Measurements from ENCODE around the gene SLC9A7. TPM values are rescaled to one million over a fixed set of nuclear protein-coding genes. Genes with fewer than 3 reads are reported as not detected.

The SLC9A7 gene
- total and polyA plus RNA-seq, 4 experiments from 2014 or later = 0.42 to 3.5 (median 2.0) TPM

DNA sequence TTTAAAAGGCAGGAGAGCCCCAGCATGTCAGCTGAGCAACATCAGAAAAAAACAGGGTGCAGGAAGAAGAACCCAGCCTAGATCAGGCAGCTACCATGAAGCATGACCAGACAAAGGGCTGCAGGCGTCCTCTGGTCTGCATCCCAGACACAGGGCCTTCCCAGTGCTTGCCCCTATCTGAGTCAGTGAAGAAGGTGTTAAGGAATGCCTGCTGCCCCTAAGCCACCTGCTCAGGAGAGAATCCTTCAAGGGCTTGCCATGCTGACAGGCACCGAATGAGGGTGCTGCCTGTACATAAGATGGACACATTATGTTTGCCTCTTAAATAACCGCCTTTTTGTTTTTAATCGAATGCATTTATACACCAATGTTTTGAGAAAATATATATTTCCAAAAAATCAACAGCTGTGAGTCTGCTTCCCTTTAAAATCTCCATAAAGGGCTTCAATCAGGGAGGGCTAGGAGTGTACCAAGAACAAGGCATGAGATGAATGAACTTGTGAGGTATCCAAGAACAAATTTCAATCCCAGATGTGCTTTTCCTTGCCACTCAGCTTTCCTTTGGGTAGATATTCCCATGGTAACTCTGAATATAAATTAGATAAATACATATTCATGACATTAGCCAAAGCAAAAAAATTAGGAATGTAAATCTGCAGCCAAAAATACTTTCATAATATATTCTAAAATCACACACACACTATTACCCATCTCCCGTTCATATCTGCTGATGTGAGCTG, 85.1 kb downstream of the SLC9A7 start:
- ChIA-PET CTCF (ENCODE audit: partially characterized antibody) (no interaction called here), POLR2A (ENCODE audit: partially characterized antibody) (no interaction called here)
- no peak for DNase-seq
- Histone ChIP-seq H3K27me3 (ENCODE audit: insufficient read depth, low read length) (no peaks in the 10 kb centered on the region), H3K4me3 (ENCODE audit: low read length in 2 of 2) (no peak overlapping the region), H3K36me3 (ENCODE audit: insufficient read depth, low read length) (no peaks in the 10 kb centered on the region), H3K9me3 (ENCODE audit: control insufficient read depth in 1 of 2, low read length in 2 of 2) (no peaks in the 10 kb centered on the region), H3K4me1 (ENCODE audit: insufficient read depth, low read length) (no peaks in the 10 kb centered on the region), H3K27ac (ENCODE audit: low read depth, low read length) (no peak overlapping the region)
- intact Hi-C loops (cut with micrococcal nuclease) = no loop called here
- Mint-ChIP-seq H3K36me3 (no peaks in the 10 kb centered on the region), H3K9me3 (no peaks in the 10 kb centered on the region), H3K4me1 (no peaks in the 10 kb centered on the region), H3K4me3 (no peak overlapping the region), H3K27ac (no peak overlapping the region), H3K27me3 (no peaks in the 10 kb centered on the region)

GRCh38 chrX:46670316-46670715, 88.6 kb downstream of the SLC9A7 start:
- Histone ChIP-seq H3K27ac (ENCODE audit: low read depth, low read length) (no peak overlapping the region), H3K27me3 (ENCODE audit: insufficient read depth, low read length) (no peaks in the 10 kb centered on the region), H3K36me3 (ENCODE audit: insufficient read depth, low read length) (no peaks in the 10 kb centered on the region), H3K4me3 (ENCODE audit: low read length in 2 of 2) (no peak overlapping the region), H3K9me3 (ENCODE audit: control insufficient read depth in 1 of 2, low read length in 2 of 2) (no peaks in the 10 kb centered on the region), H3K4me1 (ENCODE audit: insufficient read depth, low read length) (no peaks in the 10 kb centered on the region)
- ChIA-PET POLR2A (ENCODE audit: partially characterized antibody) (no interaction called here), CTCF (ENCODE audit: partially characterized antibody) (no interaction called here)
- H3K36me3 Mint-ChIP-seq = peaks cover 2 to 3% of the 10 kb centered on the region in 2 donors
- no peaks in the 10 kb centered on the region for H3K27me3 Mint-ChIP-seq
- no peak overlapping the region for H3K27ac Mint-ChIP-seq
- intact Hi-C loops (cut with micrococcal nuclease) = no loop called here
- DNase-seq = no peak
- H3K9me3 Mint-ChIP-seq = no peaks in the 10 kb centered on the region
- H3K4me1 Mint-ChIP-seq = no peaks in the 10 kb centered on the region
- H3K4me3 Mint-ChIP-seq = no peak overlapping the region

DNA sequence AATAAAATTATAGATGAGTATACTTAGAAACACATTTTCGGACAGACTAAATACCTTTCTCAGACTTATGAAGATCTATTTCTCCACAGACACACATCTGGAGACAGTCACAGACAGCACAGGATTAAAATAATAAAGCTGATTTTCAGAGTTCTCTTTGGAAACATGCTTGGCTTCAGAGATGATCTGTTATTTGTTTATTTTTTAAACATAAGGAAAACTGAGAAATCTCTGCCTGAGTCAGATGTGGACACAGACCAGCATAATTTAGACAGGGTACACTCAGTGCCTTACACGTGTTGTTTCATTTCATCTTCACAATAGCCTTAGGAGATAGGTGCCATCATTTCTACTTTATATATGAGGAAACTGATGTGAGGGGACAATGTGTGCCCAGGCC, 92.1 kb downstream of the SLC9A7 start:
- H3K27me3 ChIP-seq (ENCODE audit: insufficient read depth, low read length) = no peaks in the 10 kb centered on the region
- peaks cover 2 to 3% of the 10 kb centered on the region in 2 donors for H3K36me3 Mint-ChIP-seq
- H3K4me3 Mint-ChIP-seq = no peak overlapping the region
- DNase-seq = no peak
- no peaks in the 10 kb centered on the region for H3K4me1 Mint-ChIP-seq
- no peaks in the 10 kb centered on the region for H3K36me3 ChIP-seq (ENCODE audit: insufficient read depth, low read length)
- H3K27me3 Mint-ChIP-seq = no peaks in the 10 kb centered on the region
- no peaks in the 10 kb centered on the region for H3K9me3 Mint-ChIP-seq
- ChIA-PET CTCF (ENCODE audit: partially characterized antibody) (interaction anchor here (1.5 to 1.7 kb wide), 2 partner anchors 20 to 94 kb away, joined by 3 to 4 read pairs; no protein-coding TSS in a partner anchor), POLR2A (ENCODE audit: partially characterized antibody) (no interaction called here)
- intact Hi-C loops (cut with micrococcal nuclease) = no loop called here
- no peaks in the 10 kb centered on the region for H3K9me3 ChIP-seq (ENCODE audit: control insufficient read depth in 1 of 2, low read length in 2 of 2)
- H3K27ac ChIP-seq (ENCODE audit: low read depth, low read length) = no peak overlapping the region
- peak overlapping the region in 1 of 7 donors; percentile 27 for H3K27ac Mint-ChIP-seq
- H3K4me1 ChIP-seq (ENCODE audit: insufficient read depth, low read length) = no peaks in the 10 kb centered on the region
- H3K4me3 ChIP-seq (ENCODE audit: low read length in 2 of 2) = no peak overlapping the region

GRCh38 chrX:46665232-46666152, 93.4 kb downstream of the SLC9A7 start:
- POLR2A ChIA-PET (ENCODE audit: partially characterized antibody) = no interaction called here
- Histone ChIP-seq H3K27me3 (ENCODE audit: insufficient read depth, low read length) (no peaks in the 10 kb centered on the region), H3K9me3 (ENCODE audit: control insufficient read depth in 1 of 2, low read length in 2 of 2) (no peaks in the 10 kb centered on the region), H3K4me3 (ENCODE audit: low read length in 2 of 2) (no peak overlapping the region), H3K36me3 (ENCODE audit: insufficient read depth, low read length) (no peaks in the 10 kb centered on the region), H3K4me1 (ENCODE audit: insufficient read depth, low read length) (no peaks in the 10 kb centered on the region), H3K27ac (ENCODE audit: low read depth, low read length) (no peak overlapping the region)
- Mint-ChIP-seq H3K27me3 (no peaks in the 10 kb centered on the region), H3K36me3 (peaks cover 2 to 3% of the 10 kb centered on the region in 2 donors), H3K9me3 (no peaks in the 10 kb centered on the region), H3K4me1 (no peaks in the 10 kb centered on the region), H3K27ac (peak overlapping the region in 1 of 7 donors; percentile 23), H3K4me3 (no peak overlapping the region)
- intact Hi-C loops (cut with micrococcal nuclease) = no loop called here
- CTCF ChIA-PET (ENCODE audit: partially characterized antibody) = no interaction called here
- DNase-seq = no peak

GRCh38 chrX:46662188-46662958, 96.5 kb downstream of the SLC9A7 start:
- Mint-ChIP-seq H3K36me3 (no peaks in the 10 kb centered on the region), H3K27me3 (no peaks in the 10 kb centered on the region), H3K4me1 (no peaks in the 10 kb centered on the region), H3K4me3 (peak overlapping the region in 3 of 8 donors; percentile 12 to 45 (median 22)), H3K27ac (no peak overlapping the region), H3K9me3 (no peaks in the 10 kb centered on the region)
- CTCF ChIA-PET (ENCODE audit: partially characterized antibody) = no interaction called here
- intact Hi-C loops (cut with micrococcal nuclease) = no loop called here
- DNase-seq = no peak
- POLR2A ChIA-PET (ENCODE audit: partially characterized antibody) = no interaction called here
- Histone ChIP-seq H3K4me1 (ENCODE audit: insufficient read depth, low read length) (no peaks in the 10 kb centered on the region), H3K27ac (ENCODE audit: low read depth, low read length) (no peak overlapping the region), H3K36me3 (ENCODE audit: insufficient read depth, low read length) (no peaks in the 10 kb centered on the region), H3K9me3 (ENCODE audit: control insufficient read depth in 1 of 2, low read length in 2 of 2) (no peaks in the 10 kb centered on the region), H3K27me3 (ENCODE audit: insufficient read depth, low read length) (no peaks in the 10 kb centered on the region), H3K4me3 (ENCODE audit: low read length in 2 of 2) (no peak overlapping the region)

DNA sequence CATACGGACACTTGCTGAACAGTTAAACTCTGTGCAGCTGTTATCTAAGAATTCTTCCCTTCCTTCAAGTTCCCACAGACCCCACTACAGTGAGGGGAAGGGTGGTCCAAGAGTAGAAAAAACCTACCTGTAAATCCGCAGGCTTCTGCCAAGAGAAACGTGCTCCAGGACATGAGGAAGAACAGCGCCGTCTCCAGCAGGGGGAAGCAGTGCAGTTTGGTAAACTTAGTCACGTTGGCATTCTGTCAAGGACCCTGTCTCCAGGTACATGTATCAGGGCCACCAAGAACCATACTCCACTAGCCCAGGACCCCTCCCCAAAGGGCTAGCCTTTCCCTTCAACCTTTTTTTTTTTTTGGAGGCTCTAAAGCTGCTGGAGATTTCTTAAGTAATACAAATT, 105.4 kb downstream of the SLC9A7 start:
- no peak for DNase-seq
- Histone ChIP-seq H3K27me3 (ENCODE audit: insufficient read depth, low read length) (no peaks in the 10 kb centered on the region), H3K27ac (ENCODE audit: low read depth, low read length) (no peak overlapping the region), H3K36me3 (ENCODE audit: insufficient read depth, low read length) (no peaks in the 10 kb centered on the region), H3K9me3 (ENCODE audit: control insufficient read depth in 1 of 2, low read length in 2 of 2) (no peaks in the 10 kb centered on the region), H3K4me1 (ENCODE audit: insufficient read depth, low read length) (no peaks in the 10 kb centered on the region), H3K4me3 (ENCODE audit: low read length in 2 of 2) (no peak overlapping the region)
- Mint-ChIP-seq H3K9me3 (no peaks in the 10 kb centered on the region), H3K27ac (no peak overlapping the region), H3K27me3 (no peaks in the 10 kb centered on the region), H3K4me3 (no peak overlapping the region), H3K4me1 (no peaks in the 10 kb centered on the region), H3K36me3 (no peaks in the 10 kb centered on the region)
- ChIA-PET CTCF (ENCODE audit: partially characterized antibody) (interaction anchor here (1.1 to 2.0 kb wide), 2 partner anchors 11 to 34 kb away, joined by 3 to 7 read pairs; no protein-coding TSS in a partner anchor), POLR2A (ENCODE audit: partially characterized antibody) (no interaction called here)
- intact Hi-C loops (cut with micrococcal nuclease) = no loop called here
